ENCODE data around the gene GPR3. TPM values are rescaled to one million over a fixed set of nuclear protein-coding genes. Genes with fewer than 3 reads are reported as not detected.

The GPR3 gene
- total RNA-seq, 1 experiment from 2014 or later, result 4.4 TPM

DNA sequence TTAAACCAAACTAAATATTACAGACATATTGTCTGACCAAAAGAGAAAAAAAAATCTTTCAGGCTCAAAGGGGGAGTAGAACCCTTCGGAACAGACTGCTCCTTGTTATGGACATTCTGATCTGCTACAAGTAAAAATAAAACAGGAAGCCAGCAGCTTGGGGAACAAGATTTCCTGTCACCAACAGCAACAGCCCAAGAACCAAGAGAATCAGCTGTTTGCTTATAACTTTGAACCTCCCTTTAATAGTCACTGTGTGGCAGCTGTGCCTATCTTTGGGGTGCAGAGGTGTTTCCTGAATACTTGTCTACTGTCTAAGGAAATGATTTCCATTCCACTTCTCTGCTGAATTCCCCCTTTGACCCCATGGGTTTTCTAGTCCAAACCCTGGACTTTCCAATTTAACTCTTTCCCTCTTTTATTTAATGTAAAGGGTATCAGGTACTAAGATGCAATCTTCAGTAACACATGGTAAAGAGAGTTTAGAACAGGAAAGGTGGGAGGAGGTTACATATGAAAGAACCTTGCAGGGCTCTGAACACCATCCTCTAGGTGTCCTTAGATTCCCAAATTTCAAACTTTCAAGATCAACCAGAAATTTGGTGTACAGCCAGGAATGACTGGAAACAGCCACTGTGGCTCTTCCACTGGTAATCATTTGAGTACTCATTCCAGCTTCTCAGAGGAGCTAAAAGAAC lies 38.6 kb downstream of the GPR3 start:
- no peak overlapping the region for H3K18ac ChIP-seq (ENCODE audit: insufficient read length, low read depth, low read length)

More for the DNA sequence above, 38.6 kb downstream of the GPR3 start:
- Histone ChIP-seq H2BK5ac (ENCODE audit: insufficient read length, low read length) (peak overlapping the region; percentile 46), H3K23me2 (ENCODE audit: insufficient read length, low read depth, low read length, poor library complexity, severe bottlenecking) (no peaks in the 10 kb centered on the region), H3K79me2 (ENCODE audit: insufficient read depth, low read length) (peaks cover 9% of the 10 kb centered on the region; the same call in 1 of the 2 replicates), H3K9me3 (ENCODE audit: control insufficient read depth, low read depth, low read length) (no peaks in the 10 kb centered on the region), H2AK5ac (ENCODE audit: insufficient read length, low read length) (no peak overlapping the region), H2BK20ac (ENCODE audit: low read depth, low read length, poor library complexity, severe bottlenecking) (no peak overlapping the region), H3K56ac (ENCODE audit: insufficient read length, low read depth, low read length) (no peak overlapping the region), H3K4ac (ENCODE audit: low read depth, low read length) (no peak overlapping the region), H3K23ac (ENCODE audit: insufficient read length, low read depth, low read length) (no peak overlapping the region), H3T11ph (ENCODE audit: low read length) (no peak overlapping the region), H2BK120ac (ENCODE audit: low read depth, low read length, poor library complexity, severe bottlenecking) (no peak overlapping the region), H3K27ac (ENCODE audit: insufficient read length, low read depth, low read length) (peak overlapping the region; percentile 51), H3K27me3 (ENCODE audit: insufficient read depth, low read length) (no peaks in the 10 kb centered on the region), H2BK12ac (ENCODE audit: insufficient read length, low read depth, low read length) (no peak overlapping the region), H4K5ac (ENCODE audit: insufficient read length, low read depth, low read length) (no peak overlapping the region), H4K20me1 (ENCODE audit: control insufficient read depth, insufficient read depth, insufficient read length) (no peaks in the 10 kb centered on the region), H4K8ac (replicated peaks; ENCODE audit: insufficient read length, low read depth, low read length) (no peak overlapping the region), H3K4me1 (ENCODE audit: insufficient read depth, low read length) (peaks cover 15% of the 10 kb centered on the region; the same call in 1 of the 2 replicates), H2AFZ (ENCODE audit: low read length) (no peak overlapping the region), H3K4me2 (ENCODE audit: insufficient read depth, insufficient read length, low read length) (no peak overlapping the region), H3K14ac (ENCODE audit: insufficient read depth, low read length) (no peak overlapping the region), H2BK15ac (ENCODE audit: low read depth, low read length) (no peak overlapping the region), H3K79me1 (ENCODE audit: insufficient read depth, low read depth, low read length, poor library complexity, severe bottlenecking) (peaks cover 3% of the 10 kb centered on the region), H3K9ac (ENCODE audit: extremely low read depth, insufficient read length, low read length) (no peak overlapping the region), H4K91ac (ENCODE audit: insufficient read length, low read depth, low read length) (no peak overlapping the region)
- H3K27me3 Mint-ChIP-seq (ENCODE audit: low read depth), result no peaks in the 10 kb centered on the region
- peaks cover 7 to 15% (median 14%) of the 10 kb centered on the region in 3 experiments; a peak in 6 of 7 replicates for H3K36me3 Mint-ChIP-seq (ENCODE audit: insufficient read depth in 1 of 3, low read depth in 3 of 3)
- whole genome bisulfite sequencing (ENCODE audit: extremely low coverage, insufficient read length, low lambda C conversion rate), result no CpG with 5 or more reads among the region's 1 CpG
- no peak overlapping the region; a peak in 1 of 5 replicates for H3K4me3 Mint-ChIP-seq
- TF ChIP-seq, protein P1, sequence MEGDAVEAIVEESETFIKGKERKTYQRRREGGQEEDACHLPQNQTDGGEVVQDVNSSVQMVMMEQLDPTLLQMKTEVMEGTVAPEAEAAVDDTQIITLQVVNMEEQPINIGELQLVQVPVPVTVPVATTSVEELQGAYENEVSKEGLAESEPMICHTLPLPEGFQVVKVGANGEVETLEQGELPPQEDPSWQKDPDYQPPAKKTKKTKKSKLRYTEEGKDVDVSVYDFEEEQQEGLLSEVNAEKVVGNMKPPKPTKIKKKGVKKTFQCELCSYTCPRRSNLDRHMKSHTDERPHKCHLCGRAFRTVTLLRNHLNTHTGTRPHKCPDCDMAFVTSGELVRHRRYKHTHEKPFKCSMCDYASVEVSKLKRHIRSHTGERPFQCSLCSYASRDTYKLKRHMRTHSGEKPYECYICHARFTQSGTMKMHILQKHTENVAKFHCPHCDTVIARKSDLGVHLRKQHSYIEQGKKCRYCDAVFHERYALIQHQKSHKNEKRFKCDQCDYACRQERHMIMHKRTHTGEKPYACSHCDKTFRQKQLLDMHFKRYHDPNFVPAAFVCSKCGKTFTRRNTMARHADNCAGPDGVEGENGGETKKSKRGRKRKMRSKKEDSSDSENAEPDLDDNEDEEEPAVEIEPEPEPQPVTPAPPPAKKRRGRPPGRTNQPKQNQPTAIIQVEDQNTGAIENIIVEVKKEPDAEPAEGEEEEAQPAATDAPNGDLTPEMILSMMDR (conservative IDR thresholded peaks at IDR 0.05), result no peak
- peaks cover 39 to 41% of the 10 kb centered on the region in 2 experiments for H3K4me1 Mint-ChIP-seq
- no peaks in the 10 kb centered on the region for H3K9me3 Mint-ChIP-seq
- DNase-seq, result no peak
- peak overlapping the region; percentile 81 to 95 (median 87) for H3K27ac Mint-ChIP-seq

Measured in H9 (cell line).